ENCODE data around the gene EFCAB14. TPM values are rescaled to one million over a fixed set of nuclear protein-coding genes. Genes with fewer than 3 reads are reported as not detected.
A peak's percentile ranks its signal among the peaks of the same experiment; 100 is the strongest.
"Not testable (repeated sequence)": the region's sequence is repeated elsewhere in the genome, so short reads cannot be mapped to it uniquely, and the experiment has no call there.

EFCAB14 gene
- total RNA-seq, 4 donors from 2014 or later: 59.5 to 70.2 (median 62.8) TPM

DNA sequence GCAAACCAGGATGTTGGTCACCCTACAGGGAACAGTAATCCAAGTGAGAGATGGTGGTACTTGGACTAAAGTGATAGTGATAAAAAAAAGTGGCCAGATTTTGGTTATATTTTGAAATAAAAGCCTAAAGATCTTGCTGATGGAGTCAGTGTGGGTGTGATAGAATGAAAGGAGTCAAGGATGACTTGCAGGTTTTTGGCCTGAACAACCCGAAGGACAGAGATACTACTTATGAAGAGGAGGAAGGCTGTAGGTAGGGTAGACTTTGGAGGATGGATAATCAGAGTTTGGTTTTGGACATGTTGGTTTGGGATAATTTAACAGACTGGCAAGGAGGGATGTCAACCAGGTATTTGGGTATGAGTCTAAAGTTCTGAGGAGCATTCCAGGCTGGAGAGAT is 48.8 kb downstream of the EFCAB14 start:
- no peak for DNase-seq
- H3K27ac ChIP-seq: no peak overlapping the region
- H3K4me1 ChIP-seq: peaks cover 21 to 22% of the 10 kb centered on the region in 2 donors
- peaks cover 0 to 11% of the 10 kb centered on the region in 2 donors for H3K36me3 ChIP-seq
- no peak for ATAC-seq
- intact Hi-C loops (cut with DNase I; ENCODE audit: low total_unique reads) (no loop called here), in situ Hi-C loops (cut with MboI; ENCODE audit: low sequenced_read_pairs in 4 of 4) (no loop called here)
- TF ChIP-seq, protein P1, sequence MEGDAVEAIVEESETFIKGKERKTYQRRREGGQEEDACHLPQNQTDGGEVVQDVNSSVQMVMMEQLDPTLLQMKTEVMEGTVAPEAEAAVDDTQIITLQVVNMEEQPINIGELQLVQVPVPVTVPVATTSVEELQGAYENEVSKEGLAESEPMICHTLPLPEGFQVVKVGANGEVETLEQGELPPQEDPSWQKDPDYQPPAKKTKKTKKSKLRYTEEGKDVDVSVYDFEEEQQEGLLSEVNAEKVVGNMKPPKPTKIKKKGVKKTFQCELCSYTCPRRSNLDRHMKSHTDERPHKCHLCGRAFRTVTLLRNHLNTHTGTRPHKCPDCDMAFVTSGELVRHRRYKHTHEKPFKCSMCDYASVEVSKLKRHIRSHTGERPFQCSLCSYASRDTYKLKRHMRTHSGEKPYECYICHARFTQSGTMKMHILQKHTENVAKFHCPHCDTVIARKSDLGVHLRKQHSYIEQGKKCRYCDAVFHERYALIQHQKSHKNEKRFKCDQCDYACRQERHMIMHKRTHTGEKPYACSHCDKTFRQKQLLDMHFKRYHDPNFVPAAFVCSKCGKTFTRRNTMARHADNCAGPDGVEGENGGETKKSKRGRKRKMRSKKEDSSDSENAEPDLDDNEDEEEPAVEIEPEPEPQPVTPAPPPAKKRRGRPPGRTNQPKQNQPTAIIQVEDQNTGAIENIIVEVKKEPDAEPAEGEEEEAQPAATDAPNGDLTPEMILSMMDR (IDR thresholded peaks at IDR 0.05 in 4 of 5, conservative IDR thresholded peaks at IDR 0.05 in 1 of 5): no peak
- TF ChIP-seq POLR2A (IDR thresholded peaks at IDR 0.05): no peak
- H3K4me3 ChIP-seq: no peak overlapping the region
- no peaks in the 10 kb centered on the region for H3K9me3 ChIP-seq
- no peaks in the 10 kb centered on the region for H3K27me3 ChIP-seq

DNA sequence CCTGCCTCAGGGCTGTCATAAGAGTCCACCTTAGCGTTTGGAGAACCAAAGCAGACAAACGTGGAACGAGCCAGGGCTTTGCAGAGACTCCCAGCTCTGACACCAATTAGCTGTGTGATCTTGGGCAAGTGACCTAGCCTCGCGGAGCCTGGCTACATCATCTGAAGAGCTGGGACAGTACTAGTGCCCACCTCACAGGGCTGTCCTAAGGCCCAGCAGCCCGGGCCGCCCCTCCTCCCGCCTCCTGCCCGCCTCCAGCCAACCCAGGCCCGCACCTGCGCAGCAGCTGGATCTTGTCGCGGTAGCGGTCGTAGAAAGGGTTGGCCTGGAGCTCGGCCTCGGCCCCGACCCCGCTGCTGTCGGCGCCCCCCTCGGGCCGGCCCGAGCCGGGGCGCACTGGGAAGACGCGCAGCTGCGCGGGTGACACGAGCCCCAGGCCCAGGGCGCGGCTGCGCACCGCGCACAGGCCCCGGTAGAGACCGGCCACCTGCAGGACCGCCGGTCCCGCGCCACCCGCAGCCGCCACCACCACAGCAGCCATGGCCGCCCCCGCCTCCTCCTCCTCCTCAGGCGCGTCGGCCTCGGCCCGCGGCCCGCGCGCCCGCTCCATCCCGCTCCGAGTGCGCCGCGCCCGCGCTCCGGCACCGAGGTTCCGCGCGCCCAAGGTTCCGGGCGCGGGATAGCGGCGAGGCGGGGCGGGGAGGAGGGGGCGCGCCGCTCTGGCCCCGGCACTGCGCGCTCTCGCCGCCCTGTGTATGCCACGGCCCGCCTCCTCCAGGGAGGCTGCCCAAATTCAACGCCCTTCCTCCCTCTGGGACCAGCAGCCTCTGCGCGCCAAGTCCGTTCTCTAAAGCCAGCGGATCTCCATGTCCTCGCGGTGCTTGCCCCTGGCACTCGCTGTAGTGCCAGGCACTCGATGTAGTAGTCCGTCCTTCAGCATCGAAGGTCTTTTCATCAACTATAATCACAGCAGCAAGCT is 50.8 kb downstream of the EFCAB14 start, which contains the start of gene ATPAF1:
Gene ATPAF1, minus strand, starts transcription at position 583 of the 979 bp plus-strand sequence. Its CDS starts 42 bp downstream, at position 541.
- in situ Hi-C loops (cut with MboI; ENCODE audit: low sequenced_read_pairs in 4 of 4) (no loop called here), intact Hi-C loops (cut with DNase I; ENCODE audit: low total_unique reads) (loop anchor here (1.0 to 2.0 kb wide), 2 partner anchors 51 kb away; partner anchors contain the start of genes EFCAB14 and MOB3C)
- peak within 1 kb of the TSS; percentile 79 to 91 (median 90) for H3K4me3 ChIP-seq
- H3K27me3 ChIP-seq: no peaks in the 10 kb centered on the region
- peak; percentile 28 to 83 for DNase-seq
- no peaks in the 10 kb centered on the region for H3K9me3 ChIP-seq
- H3K27ac ChIP-seq: peak within 1 kb of the TSS; percentile 72 to 91 (median 83)
- TF ChIP-seq, protein P1 (IDR thresholded peaks at IDR 0.05 in 4 of 5, conservative IDR thresholded peaks at IDR 0.05 in 1 of 5): peak in 1 of 5 experiments; percentile 12
- TF ChIP-seq POLR2A (IDR thresholded peaks at IDR 0.05): peak; percentile 24 to 52
- H3K36me3 ChIP-seq: peaks cover 0 to 23% of the 10 kb centered on the region in 2 donors
- H3K4me1 ChIP-seq: peaks cover 21 to 22% of the 10 kb centered on the region in 2 donors
- ATAC-seq: peak; percentile 84 to 87

DNA sequence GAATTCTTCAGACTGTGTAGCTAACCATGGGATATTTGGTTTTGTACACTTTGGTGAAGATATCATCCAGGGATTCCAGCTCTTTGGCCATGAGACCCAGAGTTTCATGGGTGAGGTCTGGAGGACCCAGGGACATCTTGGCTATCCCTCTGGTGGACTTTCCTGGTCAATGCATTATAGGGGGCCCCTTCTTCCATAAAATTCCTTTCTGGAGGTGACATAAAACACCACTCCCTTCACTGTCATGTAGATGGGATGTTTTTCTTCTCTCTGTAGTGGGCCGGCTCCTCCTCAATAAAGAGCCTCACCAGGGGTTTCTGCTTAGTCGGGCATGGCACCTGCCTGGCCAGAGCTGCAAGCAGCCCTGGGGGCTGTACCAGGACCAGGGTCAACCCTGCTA is 52.9 kb downstream of the EFCAB14 start:
- intact Hi-C loops (cut with DNase I; ENCODE audit: low total_unique reads) (no loop called here), in situ Hi-C loops (cut with MboI; ENCODE audit: low sequenced_read_pairs in 4 of 4) (no loop called here)

DNA sequence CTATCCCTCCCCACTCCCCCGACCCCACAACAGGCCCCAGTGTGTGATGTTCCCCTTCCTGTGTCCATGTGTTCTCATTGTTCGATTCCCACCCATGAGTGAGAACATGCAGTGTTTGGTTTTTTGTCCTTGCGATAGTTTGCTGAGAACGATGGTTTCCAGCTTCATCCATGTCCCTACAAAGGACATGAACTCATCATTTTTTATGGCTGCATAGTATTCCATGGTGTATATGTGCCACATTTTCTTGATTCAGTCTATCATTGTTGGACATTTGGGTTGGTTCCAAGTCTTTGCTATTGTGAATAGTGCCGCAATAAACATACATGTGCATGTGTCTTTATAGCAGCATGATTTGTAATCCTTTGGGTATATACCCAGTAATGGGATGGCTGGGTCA is 56.0 kb downstream of the EFCAB14 start:
- H3K9me3 ChIP-seq; intact Hi-C loops (cut with DNase I; ENCODE audit: low total_unique reads); H3K27ac ChIP-seq; H3K27me3 ChIP-seq; in situ Hi-C loops (cut with MboI; ENCODE audit: low sequenced_read_pairs in 4 of 4); DNase-seq; H3K4me3 ChIP-seq; ATAC-seq: not testable (repeated sequence)
- peaks cover 16 to 21% of the 10 kb centered on the region in 2 donors for H3K4me1 ChIP-seq
- peaks cover 0 to 31% of the 10 kb centered on the region in 2 donors for H3K36me3 ChIP-seq

More for the DNA sequence above, 52.9 kb downstream of the EFCAB14 start:
- TF ChIP-seq POLR2A (IDR thresholded peaks at IDR 0.05): no peak
- TF ChIP-seq, protein P1 (IDR thresholded peaks at IDR 0.05 in 4 of 5, conservative IDR thresholded peaks at IDR 0.05 in 1 of 5): no peak
- H3K36me3 ChIP-seq: peaks cover 0 to 23% of the 10 kb centered on the region in 2 donors
- ATAC-seq (no peak), DNase-seq (no peak)
- no peak overlapping the region for H3K27ac ChIP-seq
- no peak overlapping the region for H3K4me3 ChIP-seq
- H3K9me3 ChIP-seq: no peaks in the 10 kb centered on the region
- peaks cover 21 to 22% of the 10 kb centered on the region in 2 donors for H3K4me1 ChIP-seq
- H3K27me3 ChIP-seq: no peaks in the 10 kb centered on the region

DNA sequence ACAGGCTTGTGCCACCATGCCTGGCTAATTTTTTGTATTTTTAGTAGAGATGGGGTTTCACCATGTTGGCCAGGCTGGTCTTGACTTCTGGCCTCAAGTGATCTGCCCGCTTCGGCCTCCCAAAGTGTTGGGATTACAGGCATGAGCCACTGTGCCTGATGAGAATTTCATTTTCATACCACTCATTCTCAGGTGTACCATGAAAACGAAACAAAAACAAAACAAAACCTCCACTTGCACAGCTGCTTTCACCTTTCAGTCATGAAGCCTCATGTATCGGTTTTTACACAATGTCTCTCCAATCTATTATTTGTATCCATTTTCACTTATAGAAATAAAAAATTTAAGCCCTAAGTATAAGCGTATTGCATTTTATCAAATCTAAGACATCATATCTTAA is 58.8 kb downstream of the EFCAB14 start:
- ATAC-seq; H3K4me1 ChIP-seq; H3K9me3 ChIP-seq; in situ Hi-C loops (cut with MboI; ENCODE audit: low sequenced_read_pairs in 4 of 4); DNase-seq; intact Hi-C loops (cut with DNase I; ENCODE audit: low total_unique reads); H3K27me3 ChIP-seq; H3K4me3 ChIP-seq; H3K27ac ChIP-seq: not testable (repeated sequence)
- peaks cover 0 to 51% of the 10 kb centered on the region in 2 donors for H3K36me3 ChIP-seq

Data from gastrocnemius medialis (tissue), 4 donors.